HG03060 (cell line): ENCODE results near the gene CHD6.

Experiments used
- ATAC-seq: cut with Tn5 transposase; IDR thresholded peaks from one replicate; pipeline ENCODE4 v1.9.1; 2021; ENCODE audit warnings: low read depth, moderate number of reproducible peaks; ENCODE audit not compliant: unreplicated experiment

Gene CHD6

GRCh38 chr20:41617902-41618806 lies at the start of gene CHD6:
TSS of gene CHD6 (minus strand) at chr20:41618377. CDS start at chr20:41551337, 67,040 bp downstream.
- peak; percentile 99 for ATAC-seq

GRCh38 chr20:41664584-41664983 lies 46.4 kb upstream of the CHD6 start:
- ATAC-seq: no peak

- ATAC-seq: no peak
Measured at GRCh38 chr20:41657655-41658054, 39.5 kb upstream of the CHD6 start.

GRCh38 chr20:41655962-41656618 lies 37.9 kb upstream of the CHD6 start:
- no peak for ATAC-seq

GRCh38 chr20:41654884-41655283 lies 36.7 kb upstream of the CHD6 start:
- ATAC-seq: no peak

- no peak for ATAC-seq
Measured at GRCh38 chr20:41654292-41654691, 36.1 kb upstream of the CHD6 start.

- ATAC-seq: no peak
Measured at GRCh38 chr20:41650231-41650948, 32.2 kb upstream of the CHD6 start.

GRCh38 chr20:41649489-41649888 lies 31.3 kb upstream of the CHD6 start:
- ATAC-seq: no peak

GRCh38 chr20:41645372-41645771 lies 27.2 kb upstream of the CHD6 start:
- no peak for ATAC-seq

GRCh38 chr20:41643504-41643938 lies 25.3 kb upstream of the CHD6 start:
- no peak for ATAC-seq

GRCh38 chr20:41639630-41640029 lies 21.5 kb upstream of the CHD6 start:
- no peak for ATAC-seq

GRCh38 chr20:41638456-41638855 lies 20.3 kb upstream of the CHD6 start:
- ATAC-seq: no peak

- no peak for ATAC-seq
Measured at GRCh38 chr20:41635158-41635557, 17.0 kb upstream of the CHD6 start.

GRCh38 chr20:41632896-41633295 lies 14.7 kb upstream of the CHD6 start:
- ATAC-seq: no peak

GRCh38 chr20:41631826-41632225 lies 13.6 kb upstream of the CHD6 start:
- ATAC-seq: no peak

GRCh38 chr20:41630846-41631245 lies 12.7 kb upstream of the CHD6 start:
- ATAC-seq: no peak

GRCh38 chr20:41627611-41628244 lies 9.6 kb upstream of the CHD6 start:
- ATAC-seq: no peak

- ATAC-seq: no peak
Measured at GRCh38 chr20:41627001-41627495, 8.9 kb upstream of the CHD6 start.

- no peak for ATAC-seq
Measured at GRCh38 chr20:41623625-41624375, 5.6 kb upstream of the CHD6 start.

GRCh38 chr20:41622584-41622983 lies 4.4 kb upstream of the CHD6 start:
- no peak for ATAC-seq
